HEK293T (cell line): ENCODE measurements around the gene HACD4.
"Not testable (repeated sequence)": the region's sequence is repeated elsewhere in the genome, so short reads cannot be mapped to it uniquely, and the experiment has no call there.

Experiments used
- ARNT ChIP-seq: fragments of 450-650 bp; IDR thresholded peaks from 2 replicates; pipeline ENCODE4 v1.6.1; 2017; ENCODE audit warnings: mild to moderate bottlenecking
- BHLHE40 ChIP-seq: fragments of 450-650 bp; IDR thresholded peaks from 2 replicates; pipeline ENCODE4 v1.6.1; 2016; ENCODE audit warnings: mild to moderate bottlenecking, moderate library complexity, borderline replicate concordance
- ELF4 ChIP-seq: fragments of 450-650 bp; IDR thresholded peaks from 2 replicates; pipeline ENCODE4 v1.6.1; 2017; ENCODE audit warnings: antibody characterized with exemption
- FOXA1 ChIP-seq: fragments of 450-650 bp; IDR thresholded peaks from 2 replicates; pipeline ENCODE4 v1.6.1; 2016; ENCODE audit warnings: mild to moderate bottlenecking
- FOXK2 ChIP-seq: fragments of 450-650 bp; IDR thresholded peaks from 2 replicates; pipeline ENCODE4 v1.6.1; 2016; ENCODE audit warnings: mild to moderate bottlenecking
- PKNOX1 ChIP-seq: fragments of 450-650 bp; IDR thresholded peaks from 2 replicates; pipeline ENCODE4 v1.6.1; 2016
- SP1 ChIP-seq: fragments of 450-650 bp; IDR thresholded peaks from 2 replicates; pipeline ENCODE4 v1.6.1; 2017
- TARDBP ChIP-seq: fragments of 450-650 bp; IDR thresholded peaks from 2 replicates; pipeline ENCODE4 v1.6.1; 2016

GRCh38 chr9:20974191-20974938, 57.1 kb downstream of the HACD4 start:
- not testable (repeated sequence) for TF ChIP-seq PKNOX1, SP1, ELF4, FOXA1, BHLHE40, FOXK2, ARNT, TARDBP
